ENCODE results near the gene DCTN1.

Gene DCTN1

GRCh38 chr2:74379851-74380789, at the start of gene DCTN1:
DCTN1 (minus strand) TSS chr2:74380311; CDS start chr2:74380037, 274 bp downstream.
- no peak within 1 kb of the TSS for H3K4me3 ChIP-seq (ENCODE audit: low read depth in 1 of 2, low read length in 1 of 2)
- H3K9me3 ChIP-seq = no peaks in the 10 kb centered on the region
- H3K4me1 ChIP-seq (ENCODE audit: control insufficient read depth in 1 of 2, insufficient read depth in 1 of 2, low read depth in 1 of 2, low read length in 1 of 2) = peaks cover 4 to 14% of the 10 kb centered on the region in 2 experiments
- no peak for TF ChIP-seq CTCF (IDR thresholded peaks at IDR 0.05)
- no peak within 1 kb of the TSS for H3K27ac ChIP-seq
- no peaks in the 10 kb centered on the region for H3K27me3 ChIP-seq
- H3K36me3 ChIP-seq = peaks cover 34% of the 10 kb centered on the region

- Histone ChIP-seq H3K4me1 (ENCODE audit: control insufficient read depth in 1 of 2, insufficient read depth in 1 of 2, low read depth in 1 of 2, low read length in 1 of 2) (no peaks in the 10 kb centered on the region), H3K27ac (no peak overlapping the region), H3K9me3 (no peaks in the 10 kb centered on the region), H3K36me3 (no peaks in the 10 kb centered on the region), H3K27me3 (no peaks in the 10 kb centered on the region), H3K4me3 (ENCODE audit: low read depth in 1 of 2, low read length in 1 of 2) (no peak overlapping the region)
- TF ChIP-seq CTCF (IDR thresholded peaks at IDR 0.05) = no peak
Observed at GRCh38 chr2:74428675-74429074, 48.6 kb upstream of the DCTN1 start.

DNA sequence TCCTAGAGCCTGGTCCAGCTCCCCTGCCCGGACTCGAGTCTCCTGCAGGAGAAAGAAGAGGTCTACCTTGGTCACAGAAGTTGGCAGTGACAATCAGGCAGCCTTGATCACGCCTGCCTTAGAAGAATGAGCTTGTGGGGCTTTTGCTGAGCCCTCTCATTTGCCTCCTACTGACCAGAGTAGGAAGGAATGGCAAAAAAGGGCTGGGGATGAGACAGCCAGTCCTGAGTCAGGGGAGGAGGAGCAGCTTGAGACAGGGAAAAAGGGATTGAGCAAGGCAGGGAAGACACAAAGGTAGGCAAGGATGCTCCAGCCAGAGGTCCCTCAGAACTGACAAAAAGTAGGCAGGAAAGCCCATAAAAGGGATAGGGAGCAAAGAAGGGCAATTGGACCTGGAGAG, 47.4 kb upstream of the DCTN1 start:
- Histone ChIP-seq H3K36me3 (no peaks in the 10 kb centered on the region), H3K27ac (no peak overlapping the region)
- TF ChIP-seq CTCF (IDR thresholded peaks at IDR 0.05) = no peak

DNA sequence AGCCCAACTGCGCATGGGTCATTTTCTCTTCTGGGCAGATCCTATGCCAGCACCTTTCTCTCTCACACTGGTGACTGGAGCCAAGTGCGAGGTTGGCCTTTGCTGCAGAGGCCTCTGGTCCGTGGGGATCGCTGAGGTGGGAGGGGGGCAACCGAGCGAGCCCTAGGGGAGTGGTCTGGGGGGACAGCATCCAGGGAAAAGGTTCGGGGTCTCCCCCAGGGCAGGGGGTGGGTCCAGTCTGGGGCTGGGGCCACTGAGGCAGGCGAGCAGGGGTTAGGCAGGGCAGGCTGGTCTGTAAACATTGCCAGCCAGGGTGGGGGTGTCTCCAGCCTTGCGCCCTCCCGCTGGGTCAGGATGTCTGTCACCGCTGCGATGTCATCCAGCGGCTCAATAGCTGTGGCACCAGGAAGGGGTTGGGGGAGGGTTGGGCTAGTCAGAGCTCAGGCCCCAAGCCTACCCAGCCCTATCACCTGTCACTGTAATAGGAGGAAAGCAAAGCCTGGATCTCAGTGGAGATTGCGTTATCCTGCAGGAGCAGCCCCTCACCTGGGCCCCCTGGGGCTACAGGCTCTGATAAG, 46.2 kb upstream of the DCTN1 start:
- TF ChIP-seq CTCF (IDR thresholded peaks at IDR 0.05) = no peak
- Histone ChIP-seq H3K4me3 (ENCODE audit: low read depth in 1 of 2, low read length in 1 of 2) (no peak overlapping the region), H3K27me3 (peaks cover 23% of the 10 kb centered on the region), H3K27ac (no peak overlapping the region), H3K36me3 (no peaks in the 10 kb centered on the region), H3K4me1 (ENCODE audit: control insufficient read depth in 1 of 2, insufficient read depth in 1 of 2, low read depth in 1 of 2, low read length in 1 of 2) (peaks cover 8 to 9% of the 10 kb centered on the region in 2 experiments), H3K9me3 (no peaks in the 10 kb centered on the region)

More for the DNA sequence above, 47.4 kb upstream of the DCTN1 start:
- Histone ChIP-seq H3K9me3 (no peaks in the 10 kb centered on the region), H3K27me3 (peaks cover 10% of the 10 kb centered on the region), H3K4me1 (ENCODE audit: control insufficient read depth in 1 of 2, insufficient read depth in 1 of 2, low read depth in 1 of 2, low read length in 1 of 2) (no peaks in the 10 kb centered on the region), H3K4me3 (ENCODE audit: low read depth in 1 of 2, low read length in 1 of 2) (no peak overlapping the region)

DNA sequence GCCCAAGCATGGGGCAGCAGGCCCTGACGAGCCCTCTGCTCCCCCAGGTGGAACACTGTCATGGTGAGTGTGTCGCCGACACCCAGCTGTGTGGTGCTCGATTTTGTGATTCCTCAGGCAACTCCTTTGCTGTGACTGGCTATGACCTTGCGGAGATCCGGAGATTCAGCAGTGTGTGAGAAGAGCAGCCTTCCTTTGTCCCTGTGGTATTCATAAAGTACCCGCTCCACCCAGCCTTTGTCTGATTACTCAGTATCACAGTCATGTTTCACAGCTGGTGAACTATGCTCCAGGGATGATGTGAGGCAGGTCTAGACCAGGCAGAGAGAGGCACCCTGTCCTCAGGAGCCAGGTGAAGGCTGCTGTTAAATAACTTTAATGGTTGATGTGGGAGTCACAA, 45.4 kb upstream of the DCTN1 start:
- no peak overlapping the region for H3K4me3 ChIP-seq (ENCODE audit: low read depth in 1 of 2, low read length in 1 of 2)
- H3K27ac ChIP-seq = no peak overlapping the region
- no peak for TF ChIP-seq CTCF (IDR thresholded peaks at IDR 0.05)
- no peaks in the 10 kb centered on the region for H3K9me3 ChIP-seq
- H3K36me3 ChIP-seq = no peaks in the 10 kb centered on the region
- H3K27me3 ChIP-seq = peaks cover 30% of the 10 kb centered on the region
- H3K4me1 ChIP-seq (ENCODE audit: control insufficient read depth in 1 of 2, insufficient read depth in 1 of 2, low read depth in 1 of 2, low read length in 1 of 2) = peaks cover 12 to 15% of the 10 kb centered on the region in 2 experiments

All from neutrophil (primary cell).